ENCODE results near the gene TRPV6.

TRPV6 gene

DNA sequence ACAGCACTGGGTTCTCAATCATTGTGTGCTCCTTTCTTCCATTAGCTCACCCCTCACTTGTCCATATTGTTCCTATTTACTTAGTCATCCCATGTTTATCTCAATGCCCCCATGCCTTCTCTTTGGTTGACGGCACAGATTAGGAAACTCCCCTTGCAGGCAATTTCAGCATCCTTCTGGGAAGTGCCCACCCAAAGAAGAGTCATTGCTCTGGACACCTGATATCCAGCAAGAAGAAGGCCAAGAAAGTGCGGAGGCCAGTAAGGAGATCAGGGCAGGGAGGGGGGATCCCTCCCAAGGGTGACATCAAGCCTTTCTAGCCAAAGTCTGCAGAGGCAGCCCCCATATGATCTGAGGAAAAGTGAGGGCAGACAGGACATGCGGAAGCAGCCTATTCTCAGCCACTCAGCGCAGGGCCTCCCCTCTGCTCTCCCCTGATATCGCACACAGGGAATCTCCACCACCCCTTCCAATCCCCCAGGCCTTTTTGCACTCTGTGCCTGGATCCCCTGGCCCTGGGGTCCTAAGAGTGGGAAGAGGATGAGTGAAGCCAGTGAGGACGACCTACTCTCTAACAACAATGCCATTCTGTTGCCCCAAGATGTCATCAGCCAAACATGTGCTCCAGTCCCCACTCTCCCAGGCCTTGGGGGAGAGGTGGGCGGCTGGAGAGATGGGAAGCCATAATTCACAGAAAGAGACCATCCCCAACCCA, 1.8 kb downstream of the TRPV6 start:
- no peak for DNase-seq (ENCODE audit: low spot score)

GRCh38 chr7:142883145-142883544, 2.4 kb downstream of the TRPV6 start:
- no peak for DNase-seq (ENCODE audit: low spot score)

GRCh38 chr7:142882338-142882678, 3.2 kb downstream of the TRPV6 start:
- no peak for DNase-seq (ENCODE audit: low spot score)

DNA sequence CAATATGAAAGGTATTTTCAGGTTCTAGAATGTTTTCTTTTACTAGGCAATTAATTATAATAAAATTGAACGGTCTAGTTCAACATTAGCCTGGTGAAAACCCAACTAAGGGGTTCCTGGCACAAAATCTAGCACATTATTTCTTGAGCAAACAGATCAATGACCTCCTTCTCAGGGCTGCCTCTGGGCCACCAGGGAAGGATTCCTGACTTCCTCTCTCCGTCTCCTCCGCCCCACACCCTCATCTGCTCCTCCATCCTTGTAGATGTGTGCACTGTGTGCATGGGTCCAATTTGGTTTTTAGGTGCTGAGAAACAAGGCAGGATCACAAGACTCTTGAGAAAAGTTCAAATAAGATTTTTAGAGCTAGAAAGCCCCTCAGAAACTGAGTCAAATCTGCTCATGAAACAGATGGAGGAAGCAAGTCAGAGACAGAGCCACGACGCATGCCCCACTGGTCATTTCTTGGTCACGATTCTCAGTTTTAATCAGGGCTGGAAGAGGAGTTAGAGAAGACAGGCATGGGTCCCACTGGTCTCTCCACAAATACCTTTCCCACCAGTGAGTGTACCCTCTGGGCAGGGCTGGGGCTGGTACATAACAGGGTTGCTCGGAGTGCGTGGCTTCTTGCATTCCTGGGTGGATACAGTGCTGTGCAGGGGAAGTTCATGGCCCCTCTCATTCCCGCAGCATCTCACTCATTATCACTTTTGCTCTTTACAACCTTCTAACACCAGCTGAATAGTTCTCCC, 3.8 kb downstream of the TRPV6 start:
- no peak for DNase-seq (ENCODE audit: low spot score)

DNA sequence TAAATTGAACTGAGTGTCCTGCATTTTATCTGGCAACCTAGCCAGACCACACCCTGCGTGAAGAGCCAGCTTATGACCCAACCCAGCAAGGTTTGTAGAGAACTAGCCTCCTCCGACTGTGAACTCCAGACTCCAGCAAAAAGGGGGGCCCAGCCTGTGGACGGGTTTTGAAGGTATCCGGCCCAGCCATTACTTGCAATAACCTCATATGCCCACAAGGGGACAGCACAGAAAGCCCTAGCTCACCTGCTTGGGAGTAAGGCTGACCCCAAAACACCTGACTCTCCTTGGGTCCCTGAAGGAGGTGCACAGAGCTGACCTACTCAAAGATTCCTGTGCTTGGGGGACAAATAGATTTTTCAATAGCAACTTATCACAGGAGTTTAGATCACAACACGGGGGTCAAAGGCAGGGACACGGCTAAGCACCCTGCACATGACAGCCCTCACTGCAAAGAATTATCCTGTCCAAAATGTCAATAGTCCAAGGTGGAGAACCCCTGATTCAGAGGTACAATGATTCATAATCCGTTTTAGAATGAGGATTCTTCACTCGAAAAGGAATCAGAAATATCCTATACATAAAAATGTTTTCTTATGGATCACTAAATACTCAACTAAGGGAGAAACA, 4.6 kb downstream of the TRPV6 start:
- DNase-seq (ENCODE audit: low spot score): peak; percentile 43

GRCh38 chr7:142879060-142879459, 6.5 kb downstream of the TRPV6 start:
- no peak for DNase-seq (ENCODE audit: low spot score)

DNA sequence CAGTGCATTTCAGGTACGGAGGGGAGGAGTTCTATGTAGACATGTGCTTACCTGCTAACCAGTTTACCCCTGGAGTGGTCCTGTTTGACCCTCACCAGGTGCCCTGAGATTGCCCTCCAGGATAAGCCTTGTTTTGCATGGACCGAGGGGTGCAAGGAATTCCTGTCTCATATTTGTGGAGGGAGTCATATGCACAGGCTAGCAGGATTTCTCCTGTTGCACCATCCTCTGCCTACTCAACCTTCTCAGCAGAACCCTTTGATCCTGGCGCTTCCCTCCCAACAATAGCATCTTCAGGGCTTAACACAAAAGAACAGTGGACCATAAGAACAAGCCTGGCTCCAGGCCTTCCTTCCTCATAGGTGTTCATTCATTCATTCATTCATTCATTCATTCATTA, 7.2 kb downstream of the TRPV6 start:
- DNase-seq (ENCODE audit: low spot score): no peak

GRCh38 chr7:142876991-142877910, 8.3 kb downstream of the TRPV6 start:
- DNase-seq (ENCODE audit: low spot score): no peak

DNA sequence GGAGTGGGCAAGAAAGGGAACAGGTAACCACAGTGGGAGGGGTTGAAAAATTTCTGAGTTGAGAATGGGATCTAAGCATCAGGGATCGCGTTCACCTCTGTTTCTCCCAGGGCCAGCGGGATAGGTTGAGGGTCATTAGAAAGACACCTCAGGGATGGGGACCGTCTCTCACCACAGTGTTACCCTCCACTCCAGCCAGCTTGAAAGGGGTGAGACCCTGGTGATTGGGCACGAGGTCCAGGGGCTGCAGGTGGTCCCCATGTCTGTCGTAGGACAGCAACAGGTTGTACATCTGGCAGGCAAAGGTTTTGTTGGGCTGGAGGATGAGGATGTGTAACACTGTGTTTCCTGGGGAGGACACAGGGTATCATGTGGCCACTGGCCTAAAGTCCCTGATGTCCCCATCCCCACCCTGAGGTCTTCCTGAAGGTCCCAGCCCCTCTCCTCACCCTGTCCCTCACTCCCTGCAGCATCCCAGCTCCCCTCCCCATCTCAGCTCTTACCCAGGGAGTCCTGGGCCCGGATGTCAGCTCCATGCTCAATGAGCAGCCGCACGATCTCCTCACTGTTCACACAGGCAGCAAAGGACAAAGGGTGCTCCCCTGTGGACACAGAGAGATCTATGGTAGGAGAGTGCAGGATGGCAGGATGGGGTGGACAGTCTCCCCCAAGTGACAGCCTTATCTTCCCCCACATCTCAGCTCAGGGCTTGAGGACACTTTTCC, 9.1 kb downstream of the TRPV6 start:
- no peak for DNase-seq (ENCODE audit: low spot score)

GRCh38 chr7:142875456-142875855, 10.1 kb downstream of the TRPV6 start:
- DNase-seq (ENCODE audit: low spot score): no peak

- no peak for DNase-seq (ENCODE audit: low spot score)
These were observed 10.7 kb downstream of the TRPV6 start for GRCh38 chr7:142874837-142875236.

- DNase-seq (ENCODE audit: low spot score): no peak
These were observed 11.1 kb downstream of the TRPV6 start for GRCh38 chr7:142874409-142874808.

DNA sequence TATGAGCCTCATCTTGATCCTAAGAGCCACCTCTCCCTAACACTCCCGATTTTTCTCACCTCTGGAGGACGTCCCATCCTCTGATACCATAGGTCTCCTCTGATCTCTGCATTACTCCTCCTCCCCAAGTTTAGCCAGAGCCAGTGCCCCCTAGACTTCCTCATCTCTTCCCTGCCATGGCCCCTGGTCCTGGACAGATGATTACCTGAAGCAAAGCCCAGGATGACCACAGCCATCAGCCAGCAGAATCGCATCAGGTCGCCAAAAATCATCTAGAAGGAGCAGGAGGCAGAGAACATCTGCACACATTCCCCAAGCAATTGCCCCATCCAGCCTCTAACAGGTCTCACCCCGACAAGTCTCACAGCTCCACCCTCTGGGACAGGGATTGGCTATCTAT, 11.7 kb downstream of the TRPV6 start:
- DNase-seq (ENCODE audit: low spot score): no peak

GRCh38 chr7:142873281-142873784, 12.2 kb downstream of the TRPV6 start:
- no peak for DNase-seq (ENCODE audit: low spot score)

DNA sequence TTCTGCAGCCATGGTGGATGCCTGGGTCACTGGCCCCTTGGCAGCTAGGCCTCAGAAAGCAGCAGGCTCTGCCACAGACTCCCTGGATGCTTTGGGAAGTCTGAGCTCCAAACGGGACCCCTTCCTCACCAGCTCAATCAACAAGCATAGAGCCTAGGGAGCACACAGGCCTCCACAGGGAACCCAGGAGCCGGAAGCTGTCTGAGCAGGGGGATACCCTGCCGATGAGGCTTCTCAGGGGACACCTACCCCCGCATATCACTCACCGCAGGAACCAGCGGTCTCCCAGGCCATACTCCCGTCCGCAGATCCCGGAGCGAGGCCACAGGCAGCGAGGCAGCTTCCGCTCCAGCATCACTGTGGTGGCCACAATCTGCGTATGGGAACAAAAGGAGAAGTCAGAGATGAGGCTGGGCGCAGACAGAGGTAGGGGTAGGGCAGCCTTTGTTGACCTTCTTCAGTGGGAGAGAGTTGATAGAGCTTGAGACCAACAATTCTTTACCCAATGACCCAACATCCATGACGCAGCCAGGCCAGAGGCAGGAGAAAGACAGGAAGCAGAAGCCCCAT, 13.4 kb downstream of the TRPV6 start:
- no peak for DNase-seq (ENCODE audit: low spot score)

DNA sequence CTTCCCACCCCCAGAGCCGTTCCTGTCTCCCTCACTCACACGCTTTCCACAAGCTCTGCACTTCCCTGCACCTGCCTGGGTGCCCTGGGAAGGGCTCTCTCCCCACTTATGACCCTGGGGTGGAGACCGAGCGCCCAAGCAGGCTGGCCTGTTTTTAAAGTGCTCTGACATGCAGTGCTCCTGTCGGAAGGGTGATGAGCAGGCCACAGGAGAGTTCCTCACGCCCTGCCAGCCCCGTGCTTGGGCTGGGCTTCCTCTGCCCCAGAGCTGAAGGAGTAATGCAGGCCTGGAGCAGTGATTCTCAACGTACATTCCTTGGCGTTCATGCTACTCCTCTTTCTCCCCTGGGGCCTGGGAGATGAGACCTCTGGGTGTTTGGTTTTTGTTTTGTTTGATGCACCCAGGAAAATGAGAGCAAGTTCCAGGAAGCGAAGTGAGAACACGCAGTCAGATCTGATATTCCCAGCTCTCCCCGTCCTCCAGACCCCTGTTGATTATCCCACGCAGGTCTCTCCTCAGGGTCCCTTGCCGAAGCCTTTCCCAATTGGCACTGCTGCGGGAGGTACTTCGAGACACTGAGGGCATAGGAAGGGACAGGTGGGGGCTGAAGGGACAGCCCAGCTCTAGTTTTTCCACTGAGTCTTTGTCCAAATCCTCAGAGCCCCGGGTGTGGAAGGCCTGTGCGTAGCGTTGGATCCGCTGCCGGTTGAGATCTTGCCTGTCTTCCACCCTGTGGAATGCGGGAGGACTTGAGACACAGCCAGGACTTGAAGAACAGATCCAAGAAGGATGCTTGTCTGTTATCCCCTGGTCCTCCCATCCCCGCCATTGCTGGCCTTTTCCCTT, 14.1 kb downstream of the TRPV6 start:
- DNase-seq (ENCODE audit: low spot score): no peak

- no peak for DNase-seq (ENCODE audit: low spot score)
These were observed 14.8 kb downstream of the TRPV6 start for GRCh38 chr7:142870566-142871259.

GRCh38 chr7:142870147-142870559, 15.4 kb downstream of the TRPV6 start:
- DNase-seq (ENCODE audit: low spot score): no peak

- DNase-seq (ENCODE audit: low spot score): no peak
These were observed 16.1 kb downstream of the TRPV6 start for GRCh38 chr7:142869434-142869833.

Measured in GM03348 (cell line).